ENCODE measurements around the gene CCRL2. TPM values are rescaled to one million over a fixed set of nuclear protein-coding genes. Genes with fewer than 3 reads are reported as not detected.

The CCRL2 gene
- total and polyA plus RNA-seq, 2 donors from 2014 or later: 2.1 to 2.8 TPM

DNA sequence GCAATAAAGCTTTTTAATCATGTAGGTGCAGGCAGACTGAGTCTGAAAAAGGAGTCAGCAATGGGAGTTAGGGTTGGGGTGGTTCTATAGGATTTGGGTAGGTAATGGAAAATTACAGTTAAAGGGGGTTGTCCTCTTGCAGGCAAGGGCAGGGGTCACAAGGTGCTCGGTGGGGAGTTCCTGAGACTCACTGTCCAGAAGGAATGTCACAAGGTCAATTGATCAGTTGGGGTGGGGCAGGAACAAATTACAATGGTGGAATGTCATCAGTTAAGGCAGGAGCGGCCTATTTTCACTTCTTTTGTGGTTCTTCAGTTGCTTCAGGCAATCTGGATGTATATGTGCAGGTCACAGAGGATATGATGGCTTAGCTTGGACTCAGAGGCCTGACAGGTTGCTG, 14.0 kb upstream of the CCRL2 start:
- no peaks in the 10 kb centered on the region for H3K4me1 ChIP-seq (ENCODE audit: control insufficient read depth in 2 of 3, insufficient read depth in 2 of 3, low read depth in 1 of 3, low read length in 3 of 3)
- no peak for FAIRE-seq
- TF ChIP-seq, protein P1, sequence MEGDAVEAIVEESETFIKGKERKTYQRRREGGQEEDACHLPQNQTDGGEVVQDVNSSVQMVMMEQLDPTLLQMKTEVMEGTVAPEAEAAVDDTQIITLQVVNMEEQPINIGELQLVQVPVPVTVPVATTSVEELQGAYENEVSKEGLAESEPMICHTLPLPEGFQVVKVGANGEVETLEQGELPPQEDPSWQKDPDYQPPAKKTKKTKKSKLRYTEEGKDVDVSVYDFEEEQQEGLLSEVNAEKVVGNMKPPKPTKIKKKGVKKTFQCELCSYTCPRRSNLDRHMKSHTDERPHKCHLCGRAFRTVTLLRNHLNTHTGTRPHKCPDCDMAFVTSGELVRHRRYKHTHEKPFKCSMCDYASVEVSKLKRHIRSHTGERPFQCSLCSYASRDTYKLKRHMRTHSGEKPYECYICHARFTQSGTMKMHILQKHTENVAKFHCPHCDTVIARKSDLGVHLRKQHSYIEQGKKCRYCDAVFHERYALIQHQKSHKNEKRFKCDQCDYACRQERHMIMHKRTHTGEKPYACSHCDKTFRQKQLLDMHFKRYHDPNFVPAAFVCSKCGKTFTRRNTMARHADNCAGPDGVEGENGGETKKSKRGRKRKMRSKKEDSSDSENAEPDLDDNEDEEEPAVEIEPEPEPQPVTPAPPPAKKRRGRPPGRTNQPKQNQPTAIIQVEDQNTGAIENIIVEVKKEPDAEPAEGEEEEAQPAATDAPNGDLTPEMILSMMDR (IDR thresholded peaks at IDR 0.05; ENCODE audit: borderline replicate concordance, extremely low read depth, insufficient read depth): no peak

DNA sequence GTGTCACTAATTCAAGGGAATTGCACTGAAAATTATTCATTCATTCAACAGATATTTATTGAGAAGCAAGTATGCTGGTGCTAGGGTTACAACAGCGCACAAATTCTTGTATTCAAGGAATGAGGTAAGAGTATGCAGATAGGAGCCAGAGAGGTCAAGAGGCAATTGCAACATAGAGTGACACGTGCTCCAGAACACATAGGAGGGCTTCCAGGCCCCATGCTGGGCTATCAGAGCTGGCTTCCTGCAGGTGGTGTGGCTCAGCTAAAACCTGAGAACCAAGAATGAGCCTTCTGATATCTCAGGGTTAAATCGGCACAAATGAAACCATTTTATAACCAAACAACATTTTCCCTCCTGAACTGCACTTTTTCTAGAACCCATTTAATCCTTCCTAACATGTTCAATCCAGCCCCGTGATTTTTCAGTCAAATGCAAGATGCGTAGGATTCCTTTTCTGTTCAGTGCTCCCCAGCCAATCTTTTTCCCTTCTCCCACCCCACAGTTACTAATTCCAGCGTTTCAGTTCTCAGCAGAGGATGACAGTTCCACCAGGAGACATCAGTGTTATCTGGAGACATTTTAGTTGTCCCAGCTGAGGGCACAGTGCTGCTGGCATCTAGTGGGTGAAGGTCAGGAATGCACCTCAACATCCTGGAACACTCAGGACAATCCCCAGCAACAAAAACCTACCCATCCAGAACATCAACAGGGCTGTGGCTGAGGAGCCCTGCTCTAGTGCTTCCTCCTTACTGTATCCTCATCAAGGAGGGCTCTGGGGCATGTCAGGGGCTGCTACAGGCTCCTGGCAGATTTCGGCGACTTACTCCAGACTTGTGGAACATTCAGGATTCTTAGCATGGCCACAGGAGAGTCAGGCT, 13.3 kb upstream of the CCRL2 start:
- Histone ChIP-seq H3K9me3 (ENCODE audit: control insufficient read depth in 2 of 3, insufficient read depth in 1 of 3, low read length in 3 of 3) (no peaks in the 10 kb centered on the region), H3K4me3 (ENCODE audit: low read length in 3 of 3) (no peak overlapping the region), H3K27me3 (ENCODE audit: control insufficient read depth, insufficient read depth, low read length) (no peaks in the 10 kb centered on the region), H3K9ac (ENCODE audit: low read length in 3 of 3) (no peak overlapping the region), H3K27ac (ENCODE audit: low read depth in 2 of 2, low read length in 2 of 2) (no peak overlapping the region), H3K36me3 (ENCODE audit: control insufficient read depth in 2 of 3, insufficient read depth in 3 of 3, low read length in 3 of 3) (no peaks in the 10 kb centered on the region), H3K4me1 (ENCODE audit: control insufficient read depth in 2 of 3, insufficient read depth in 2 of 3, low read depth in 1 of 3, low read length in 3 of 3) (no peaks in the 10 kb centered on the region)
- FAIRE-seq (no peak), DNase-seq (no peak)
- intact Hi-C loops (cut with DNase I): no loop called here
- TF ChIP-seq, protein P1 (IDR thresholded peaks at IDR 0.05; ENCODE audit: borderline replicate concordance, extremely low read depth, insufficient read depth): no peak

More for the DNA sequence above, 14.0 kb upstream of the CCRL2 start:
- no peak overlapping the region for H3K27ac ChIP-seq (ENCODE audit: low read depth in 2 of 2, low read length in 2 of 2)
- H3K9me3 ChIP-seq (ENCODE audit: control insufficient read depth in 2 of 3, insufficient read depth in 1 of 3, low read length in 3 of 3): no peaks in the 10 kb centered on the region
- no peaks in the 10 kb centered on the region for H3K36me3 ChIP-seq (ENCODE audit: control insufficient read depth in 2 of 3, insufficient read depth in 3 of 3, low read length in 3 of 3)
- H3K9ac ChIP-seq (ENCODE audit: low read length in 3 of 3): no peak overlapping the region
- no peaks in the 10 kb centered on the region for H3K27me3 ChIP-seq (ENCODE audit: control insufficient read depth, insufficient read depth, low read length)
- no peak overlapping the region for H3K4me3 ChIP-seq (ENCODE audit: low read length in 3 of 3)
- no peak for DNase-seq
- intact Hi-C loops (cut with DNase I): no loop called here

DNA sequence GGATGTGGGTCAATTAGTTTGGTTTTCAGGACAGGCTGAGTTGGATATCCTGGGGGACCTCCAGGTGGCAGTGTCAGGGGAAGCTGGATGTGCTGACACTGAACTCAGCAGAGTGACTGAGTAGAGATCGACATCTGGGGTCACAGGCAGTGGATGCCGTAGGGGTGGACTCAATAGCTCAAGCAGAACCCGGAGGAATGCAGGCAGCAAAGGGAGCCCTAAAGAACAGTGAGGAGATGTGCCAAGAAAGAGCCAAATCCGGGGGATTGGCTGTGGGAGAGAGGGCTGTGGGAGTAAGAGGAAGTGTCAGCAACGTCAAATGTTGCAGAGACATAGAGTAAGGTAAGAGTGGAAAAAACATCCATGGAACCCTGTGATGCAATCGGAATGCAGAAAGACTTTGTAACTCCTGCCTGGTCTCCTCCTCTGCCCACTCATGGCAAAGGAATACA, 11.8 kb upstream of the CCRL2 start:
- intact Hi-C loops (cut with DNase I): no loop called here
- FAIRE-seq (no peak), DNase-seq (no peak)
- Histone ChIP-seq H3K9ac (ENCODE audit: low read length in 3 of 3) (no peak overlapping the region), H3K9me3 (ENCODE audit: control insufficient read depth in 2 of 3, insufficient read depth in 1 of 3, low read length in 3 of 3) (no peaks in the 10 kb centered on the region), H3K27ac (ENCODE audit: low read depth in 2 of 2, low read length in 2 of 2) (no peak overlapping the region), H3K4me3 (ENCODE audit: low read length in 3 of 3) (no peak overlapping the region), H3K4me1 (ENCODE audit: control insufficient read depth in 2 of 3, insufficient read depth in 2 of 3, low read depth in 1 of 3, low read length in 3 of 3) (no peaks in the 10 kb centered on the region), H3K36me3 (ENCODE audit: control insufficient read depth in 2 of 3, insufficient read depth in 3 of 3, low read length in 3 of 3) (no peaks in the 10 kb centered on the region), H3K27me3 (ENCODE audit: control insufficient read depth, insufficient read depth, low read length) (no peaks in the 10 kb centered on the region)
- TF ChIP-seq, protein P1 (IDR thresholded peaks at IDR 0.05; ENCODE audit: borderline replicate concordance, extremely low read depth, insufficient read depth): no peak

Measured in kidney (tissue), 14 donors.